OCI-LY7 (cell line): Measurements from ENCODE around the gene TBC1D7. TPM values are rescaled to one million over a fixed set of nuclear protein-coding genes. Genes with fewer than 3 reads are reported as not detected.

Experiments used
- BruUV-seq: library from RNA; stranded (reverse); fragments of 400-500 nt; replicated peaks from 2 replicates; lab custom pipeline; 2021; lab: Mats Ljungman, UMichigan
- CTCF ChIA-PET: fragments of 300-600 bp; sonication (Branson Sonifier 250); formaldehyde crosslinking; loops from one replicate; lab custom pipeline; 2022; ENCODE audit warnings: antibody characterized with exemption; ENCODE audit not compliant: unreplicated experiment; lab: Charles Lee
- POLR2A ChIA-PET: fragments of 300-600 bp; sonication (Branson Sonifier 250); formaldehyde crosslinking; loops from one replicate; lab custom pipeline; 2022; ENCODE audit warnings: antibody characterized with exemption; lab: Charles Lee
- DNase-seq: peaks from one replicate; pipeline ENCODE4 v3.0.0-alpha.2; 2015; ENCODE audit warnings: low spot score
- H2AFZ ChIP-seq: fragments of 200-600 bp; sonication (generic), shearing (Covaris generic); 2 replicates; pipeline ENCODE4 v1.6.1; 2014; ENCODE audit warnings: mild to moderate bottlenecking, antibody characterized with exemption, low read length, moderate library complexity
- H3K27ac ChIP-seq: fragments of 200-600 bp; sonication (generic); 2 replicates; pipeline ENCODE4 v1.5.1; 2014; ENCODE audit warnings: mixed run types, low read depth, mild to moderate bottlenecking, moderate library complexity, low read length, inconsistent platforms; ENCODE audit not compliant: poor library complexity, severe bottlenecking
- H3K36me3 ChIP-seq: fragments of 200-600 bp; sonication (generic); 2 replicates; pipeline ENCODE4 v1.6.1; 2014; ENCODE audit warnings: mild to moderate bottlenecking, antibody characterized with exemption, low read length, moderate library complexity, mixed read lengths; ENCODE audit not compliant: insufficient read depth
- H3K4me1 ChIP-seq: fragments of 200-600 bp; sonication (generic); 2 replicates; pipeline ENCODE4 v1.5.1; 2014; ENCODE audit warnings: mild to moderate bottlenecking, low read length; ENCODE audit not compliant: insufficient read depth, poor library complexity, severe bottlenecking
- H3K4me2 ChIP-seq: fragments of 200-600 bp; sonication (generic); 2 replicates; pipeline ENCODE4 v1.6.1; 2014; ENCODE audit warnings: mild to moderate bottlenecking, low read length
- H3K4me3 ChIP-seq: fragments of 200-600 bp; sonication (generic); 2 replicates; pipeline ENCODE4 v1.5.1; 2014; ENCODE audit warnings: mild to moderate bottlenecking, low read depth, low read length; ENCODE audit not compliant: poor library complexity, severe bottlenecking
- H3K79me2 ChIP-seq: fragments of 200-600 bp; sonication (generic); 2 replicates; pipeline ENCODE4 v1.6.1; 2016; ENCODE audit warnings: low read depth, mild to moderate bottlenecking, low read length, moderate library complexity, mixed read lengths; ENCODE audit not compliant: insufficient read depth
- H3K9me2 ChIP-seq: fragments of 200-600 bp; sonication (generic); 2 replicates; pipeline ENCODE4 v1.6.1; 2016; ENCODE audit warnings: mild to moderate bottlenecking, low read length, mixed read lengths; ENCODE audit not compliant: insufficient read depth
- H3K9me3 ChIP-seq: fragments of 200-600 bp; sonication (generic); 2 replicates; pipeline ENCODE4 v1.6.1; 2014; ENCODE audit warnings: mild to moderate bottlenecking, mixed run types, low read length, mixed read lengths
- H4K20me1 ChIP-seq: fragments of 200-600 bp; sonication (generic); 2 replicates; pipeline ENCODE4 v1.6.1; 2014; ENCODE audit warnings: mild to moderate bottlenecking, antibody characterized with exemption, low read length, moderate library complexity, mixed read lengths; ENCODE audit not compliant: insufficient read depth
- EZH2phosphoT487 ChIP-seq: fragments of 200-600 bp; sonication (generic); IDR thresholded peaks from 2 replicates; pipeline ENCODE4 v1.6.1; 2018; ENCODE audit warnings: low read depth, borderline replicate concordance, mild to moderate bottlenecking, mixed run types, antibody characterized with exemption, low read length, moderate library complexity, mixed read lengths
- intact Hi-C: fragments of 100-400 bp; cut with micrococcal nuclease; formaldehyde crosslinking; loops from one replicate; pipeline ENCODE4 v1.10.0; 2022; ENCODE audit not compliant: unreplicated experiment
- total RNA-seq, 2 experiments: library from RNA; depleted of rRNA in 1 of 2; stranded (reverse); fragments of >200 nt in 1 of 2; shearing (Covaris generic) in 1 of 2; gene quantifications; 2 replicates each; pipeline ENCODE4 v1.2.3, GENCODE V29; 2014 to 2022
- TF ChIP-seq, protein P1 (sequence below): fragments of 200-600 bp; sonication (generic); conservative IDR thresholded peaks from 2 replicates; pipeline ENCODE4 v1.5.1; 2014; ENCODE audit warnings: mild to moderate bottlenecking, antibody characterized with exemption, low read length, moderate library complexity, mixed read lengths

TBC1D7 gene
- total RNA-seq, 2 experiments from 2014 or later: 46.2 to 69.2 TPM

DNA sequence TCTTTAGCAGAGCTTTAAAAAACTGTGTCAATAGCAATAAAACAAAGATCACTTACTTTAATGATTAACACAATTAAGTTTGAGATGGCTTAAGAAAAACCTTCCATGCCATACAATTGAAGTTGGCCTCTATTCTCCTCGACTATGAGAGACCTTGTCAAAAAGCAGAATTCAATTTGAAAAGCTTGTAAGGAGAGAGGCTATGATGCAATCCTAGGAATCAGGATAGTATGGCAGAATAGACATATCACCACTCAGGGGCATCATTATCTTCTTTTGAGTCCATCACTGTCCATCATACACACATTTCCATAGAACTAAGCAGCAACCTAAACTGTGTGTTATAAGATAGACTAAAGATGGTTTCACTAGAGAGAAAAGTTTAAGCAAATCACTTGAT is 17.2 kb downstream of the TBC1D7 start:
- DNase-seq: no peak
- Histone ChIP-seq H3K79me2 (no peaks in the 10 kb centered on the region), H3K4me3 (no peak overlapping the region), H3K27ac (no peak overlapping the region), H4K20me1 (no peaks in the 10 kb centered on the region), H3K4me2 (no peak overlapping the region), H3K4me1 (peaks cover 16% of the 10 kb centered on the region), H3K36me3 (peaks cover 73% of the 10 kb centered on the region), H2AFZ (no peak overlapping the region), H3K9me2 (no peaks in the 10 kb centered on the region), H3K9me3 (no peaks in the 10 kb centered on the region)
- ChIA-PET POLR2A (interaction anchor here (0.7 to 4.6 kb wide), 8 partner anchors 12 to 1073 kb away, joined by 3 to 26 read pairs (median 4); partner anchors contain the start of gene TBC1D7), CTCF (interaction anchor here (0.6 kb wide), 1 partner anchor 9 kb away, joined by 3 read pairs; no protein-coding TSS in a partner anchor)
- TF ChIP-seq, protein P1, sequence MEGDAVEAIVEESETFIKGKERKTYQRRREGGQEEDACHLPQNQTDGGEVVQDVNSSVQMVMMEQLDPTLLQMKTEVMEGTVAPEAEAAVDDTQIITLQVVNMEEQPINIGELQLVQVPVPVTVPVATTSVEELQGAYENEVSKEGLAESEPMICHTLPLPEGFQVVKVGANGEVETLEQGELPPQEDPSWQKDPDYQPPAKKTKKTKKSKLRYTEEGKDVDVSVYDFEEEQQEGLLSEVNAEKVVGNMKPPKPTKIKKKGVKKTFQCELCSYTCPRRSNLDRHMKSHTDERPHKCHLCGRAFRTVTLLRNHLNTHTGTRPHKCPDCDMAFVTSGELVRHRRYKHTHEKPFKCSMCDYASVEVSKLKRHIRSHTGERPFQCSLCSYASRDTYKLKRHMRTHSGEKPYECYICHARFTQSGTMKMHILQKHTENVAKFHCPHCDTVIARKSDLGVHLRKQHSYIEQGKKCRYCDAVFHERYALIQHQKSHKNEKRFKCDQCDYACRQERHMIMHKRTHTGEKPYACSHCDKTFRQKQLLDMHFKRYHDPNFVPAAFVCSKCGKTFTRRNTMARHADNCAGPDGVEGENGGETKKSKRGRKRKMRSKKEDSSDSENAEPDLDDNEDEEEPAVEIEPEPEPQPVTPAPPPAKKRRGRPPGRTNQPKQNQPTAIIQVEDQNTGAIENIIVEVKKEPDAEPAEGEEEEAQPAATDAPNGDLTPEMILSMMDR: no peak
- no peak for TF ChIP-seq EZH2phosphoT487
- BruUV-seq: no TSS peak
- intact Hi-C loops: no loop called here

DNA sequence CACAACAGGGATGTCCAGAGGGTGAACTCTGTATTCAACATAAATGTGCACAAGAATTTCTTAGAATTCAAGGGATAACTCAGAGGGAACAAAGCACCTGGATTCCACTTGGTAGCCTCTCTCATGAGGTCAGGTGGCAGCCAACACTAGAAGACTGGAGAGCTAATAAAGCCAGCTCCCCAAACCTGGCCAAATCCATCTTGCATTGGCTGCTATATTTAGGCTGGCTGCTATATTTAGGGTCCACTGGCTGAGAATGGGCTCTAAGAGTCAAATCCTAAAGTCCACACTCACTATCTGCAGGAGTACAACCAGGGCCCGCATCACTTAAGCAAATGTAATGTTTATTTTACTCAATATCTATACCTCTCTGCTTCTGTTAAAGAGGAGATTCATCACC is 20.0 kb downstream of the TBC1D7 start:
- intact Hi-C loops: no loop called here
- H3K4me3 ChIP-seq: no peak overlapping the region
- CTCF ChIA-PET: no interaction called here

More for the DNA sequence above, 20.0 kb downstream of the TBC1D7 start:
- peaks cover 35% of the 10 kb centered on the region for H3K4me1 ChIP-seq
- POLR2A ChIA-PET: interaction anchor here (0.8 to 4.6 kb wide), 3 partner anchors 14 to 48 kb away, joined by 3 to 26 read pairs (median 9); partner anchors contain the start of gene TBC1D7
- peaks cover 58% of the 10 kb centered on the region for H3K36me3 ChIP-seq
- no peak for DNase-seq
- no TSS peak for BruUV-seq
- no peak overlapping the region for H3K4me2 ChIP-seq
- TF ChIP-seq, protein P1: no peak
- TF ChIP-seq EZH2phosphoT487: no peak
- H4K20me1 ChIP-seq: 0 out of 2 replicates have a peak, but pooled peaks cover 9% of the 10 kb centered on the region
- no peaks in the 10 kb centered on the region for H3K79me2 ChIP-seq
- H3K27ac ChIP-seq: no peak overlapping the region
- H3K9me2 ChIP-seq: no peaks in the 10 kb centered on the region
- no peaks in the 10 kb centered on the region for H3K9me3 ChIP-seq
- H2AFZ ChIP-seq: no peak overlapping the region
